Stimulated activated CD8-positive, alpha-beta memory T cell treated with anti-CD3 and anti-CD28 coated beads, Interleukin-15, amount 100 ng/mL, for 4 hours (primary cell): ENCODE data around the gene CCDC187.

Experiments used
- DNase-seq, 2 donors: peaks; one replicate each; pipeline ENCODE4 v3.0.0-alpha.2; 2020; ENCODE audit warnings: low read depth in 2 of 2

The CCDC187 gene

GRCh38 chr9:136225748-136226679 lies 77.9 kb downstream of the CCDC187 start:
- DNase-seq: peak; percentile 19 to 29

- DNase-seq: no peak
Measured at GRCh38 chr9:136225366-136225747, 78.5 kb downstream of the CCDC187 start.

GRCh38 chr9:136223871-136224640 lies 79.8 kb downstream of the CCDC187 start:
- no peak for DNase-seq

- DNase-seq: no peak
Measured at GRCh38 chr9:136222906-136223285, 81.0 kb downstream of the CCDC187 start.

GRCh38 chr9:136222166-136222905 lies 81.6 kb downstream of the CCDC187 start:
- no peak for DNase-seq

- DNase-seq: no peak
Measured at GRCh38 chr9:136220017-136220729, 83.7 kb downstream of the CCDC187 start.

GRCh38 chr9:136219276-136219675 lies 84.6 kb downstream of the CCDC187 start:
- no peak for DNase-seq

GRCh38 chr9:136218673-136219072 lies 85.2 kb downstream of the CCDC187 start:
- no peak for DNase-seq

- no peak for DNase-seq
Measured at GRCh38 chr9:136218271-136218670, 85.6 kb downstream of the CCDC187 start.

GRCh38 chr9:136216541-136217244 lies 87.2 kb downstream of the CCDC187 start:
- DNase-seq: no peak

- DNase-seq: no peak
Measured at GRCh38 chr9:136213733-136214132, 90.2 kb downstream of the CCDC187 start.

- no peak for DNase-seq
Measured at GRCh38 chr9:136212345-136212950, 91.4 kb downstream of the CCDC187 start.

- no peak for DNase-seq
Measured at GRCh38 chr9:136211441-136212344, 92.2 kb downstream of the CCDC187 start.

GRCh38 chr9:136211006-136211405 lies 92.9 kb downstream of the CCDC187 start:
- DNase-seq: no peak

GRCh38 chr9:136210276-136210675 lies 93.6 kb downstream of the CCDC187 start:
- no peak for DNase-seq

- no peak for DNase-seq
Measured at GRCh38 chr9:136209786-136210185, 94.1 kb downstream of the CCDC187 start.

- DNase-seq: no peak
Measured at GRCh38 chr9:136209232-136209631, 94.7 kb downstream of the CCDC187 start.

- DNase-seq: no peak
Measured at GRCh38 chr9:136208675-136209074, 95.2 kb downstream of the CCDC187 start.

GRCh38 chr9:136207616-136208015 lies 96.3 kb downstream of the CCDC187 start:
- no peak for DNase-seq
